Stimulated activated CD8-positive, alpha-beta memory T cell treated with anti-CD3 and anti-CD28 coated beads, Interleukin-7, amount 100 ng/mL, for 1 hour (primary cell): ENCODE measurements around the gene DNAJC6.

Experiments used
- DNase-seq, 2 donors: peaks; one replicate each; pipeline ENCODE4 v3.0.0-alpha.2; 2020; ENCODE audit warnings: low read depth in 2 of 2

Gene DNAJC6

GRCh38 chr1:65292861-65293593 lies 16.3 kb upstream of the DNAJC6 start:
- no peak for DNase-seq

DNA sequence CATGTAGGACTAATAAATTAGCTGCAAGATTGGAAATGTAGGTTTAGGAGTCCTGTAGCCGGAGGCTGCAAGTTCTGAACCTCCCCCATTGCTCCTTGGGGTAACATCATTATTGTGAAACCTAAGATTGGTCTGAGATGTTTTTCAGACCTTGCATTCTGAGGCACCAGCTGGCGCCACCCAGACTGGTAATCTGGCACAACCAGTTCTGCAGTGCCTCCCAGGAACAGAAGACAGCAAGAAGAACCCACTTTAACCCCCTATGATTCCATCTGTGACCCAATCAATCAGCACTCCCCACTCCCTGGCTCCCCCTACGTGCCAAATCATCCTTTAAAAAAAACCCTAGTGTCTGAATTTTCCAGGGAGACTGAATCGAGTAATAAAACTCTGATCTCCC lies 11.6 kb upstream of the DNAJC6 start:
- no peak for DNase-seq

GRCh38 chr1:65299328-65299727 lies 10.0 kb upstream of the DNAJC6 start:
- DNase-seq, result no peak

GRCh38 chr1:65308781-65309303 lies 501 bp upstream of the DNAJC6 start:
- DNase-seq, result no peak

- no peak for DNase-seq
Observed at GRCh38 chr1:65310078-65310587, 790 bp downstream of the DNAJC6 start.

DNA sequence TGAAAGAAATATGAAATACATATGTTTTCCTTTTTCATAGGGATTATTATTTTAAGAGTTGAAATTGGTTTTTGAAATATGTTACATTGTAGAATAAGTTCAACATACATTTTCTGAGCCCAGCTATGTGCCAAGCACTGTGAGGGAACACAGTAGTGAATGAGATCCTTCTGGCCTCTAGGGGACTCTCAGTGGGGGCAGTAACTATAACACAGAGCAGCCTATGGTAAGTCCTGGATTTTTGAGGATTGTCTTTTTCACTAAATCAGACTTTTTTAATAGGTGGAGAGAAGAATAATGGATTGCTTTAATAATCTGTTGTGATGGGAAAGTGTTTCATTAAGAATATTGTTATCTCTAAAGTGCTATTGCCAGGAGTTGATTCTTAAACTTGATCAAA lies 2.4 kb downstream of the DNAJC6 start:
- DNase-seq, result no peak

GRCh38 chr1:65316233-65316632 lies 6.9 kb downstream of the DNAJC6 start:
- no peak for DNase-seq

GRCh38 chr1:65317866-65318653 lies 8.7 kb downstream of the DNAJC6 start:
- no peak for DNase-seq

DNA sequence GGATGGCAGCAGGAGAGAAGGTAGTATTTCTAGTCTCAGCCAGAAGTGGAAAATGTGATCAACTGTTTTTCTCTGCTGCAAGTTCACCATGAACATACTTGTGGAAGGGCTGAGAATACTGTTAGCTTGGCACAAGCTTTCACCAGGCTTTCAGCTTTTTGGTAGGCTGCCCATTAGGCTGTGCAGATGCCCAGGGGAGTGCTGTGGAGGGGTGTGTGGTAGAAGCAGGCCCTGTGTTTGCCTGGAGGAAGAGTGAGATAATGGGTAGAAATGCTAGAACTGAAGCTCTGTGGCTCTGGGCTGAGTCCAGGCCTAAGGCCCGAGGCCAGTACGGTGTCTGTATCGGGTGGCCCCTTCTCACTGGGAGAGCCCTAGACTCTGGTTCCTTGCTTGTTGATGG lies 9.8 kb downstream of the DNAJC6 start:
- no peak for DNase-seq

DNA sequence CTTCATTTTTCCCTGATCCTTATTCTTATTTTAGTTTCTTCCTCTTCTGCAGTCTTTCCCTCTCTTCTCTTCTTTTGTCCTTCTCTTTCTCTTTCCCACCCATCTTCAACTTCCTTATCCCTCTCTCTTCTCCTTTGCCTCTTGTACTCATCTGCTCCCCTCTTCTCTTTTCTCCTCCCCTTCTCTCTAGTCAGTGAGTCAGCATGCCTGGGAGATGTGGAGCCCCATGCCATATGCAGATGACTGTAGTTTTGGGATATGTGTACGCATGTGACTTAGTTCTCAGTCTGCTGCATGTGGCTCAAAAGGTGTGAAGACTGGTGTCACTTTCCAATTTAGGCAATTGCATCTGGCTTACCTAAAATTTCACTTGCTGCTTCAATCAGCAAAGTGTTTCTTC lies 10.4 kb downstream of the DNAJC6 start:
- no peak for DNase-seq

GRCh38 chr1:65321879-65322278 lies 12.5 kb downstream of the DNAJC6 start:
- DNase-seq, result no peak

DNA sequence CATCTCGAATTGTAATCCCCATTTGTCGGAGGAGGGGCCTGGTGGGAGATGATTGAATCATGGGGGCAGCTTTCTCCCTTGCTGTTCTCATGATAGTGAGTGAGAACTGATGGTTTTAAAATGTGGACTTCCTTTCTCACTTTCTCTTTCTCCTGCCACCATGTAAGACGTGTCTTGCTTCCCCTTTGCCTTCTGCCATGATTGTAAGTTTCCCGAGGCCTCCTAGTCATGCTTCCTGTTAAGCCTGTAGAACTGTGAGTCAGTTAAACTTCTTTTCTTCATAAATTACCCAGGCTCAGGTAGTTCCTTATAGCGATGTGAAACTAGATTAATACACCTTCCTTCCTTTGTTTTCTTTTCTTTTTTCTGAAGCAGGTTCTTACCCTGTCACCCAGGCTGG lies 13.9 kb downstream of the DNAJC6 start:
- DNase-seq, result no peak

DNA sequence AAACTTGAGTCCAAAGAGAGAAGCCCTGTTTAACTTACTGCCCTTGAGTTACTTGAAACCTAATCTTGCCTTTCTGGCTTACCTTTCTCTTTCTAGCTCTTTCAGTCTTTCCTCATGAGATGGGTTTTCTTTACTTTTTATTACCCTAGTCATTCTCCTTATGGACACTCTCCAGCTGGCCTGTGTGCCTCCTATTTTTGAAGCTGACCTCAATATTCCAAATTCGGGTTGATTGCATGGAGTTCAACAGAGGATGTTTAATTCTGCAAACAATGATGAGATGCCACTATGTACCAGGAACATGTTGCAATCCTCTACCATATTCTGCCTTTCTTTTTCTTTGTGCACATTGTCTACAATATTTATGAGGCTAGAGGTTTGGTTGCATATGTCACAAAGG lies 20.7 kb downstream of the DNAJC6 start:
- DNase-seq, result no peak

DNA sequence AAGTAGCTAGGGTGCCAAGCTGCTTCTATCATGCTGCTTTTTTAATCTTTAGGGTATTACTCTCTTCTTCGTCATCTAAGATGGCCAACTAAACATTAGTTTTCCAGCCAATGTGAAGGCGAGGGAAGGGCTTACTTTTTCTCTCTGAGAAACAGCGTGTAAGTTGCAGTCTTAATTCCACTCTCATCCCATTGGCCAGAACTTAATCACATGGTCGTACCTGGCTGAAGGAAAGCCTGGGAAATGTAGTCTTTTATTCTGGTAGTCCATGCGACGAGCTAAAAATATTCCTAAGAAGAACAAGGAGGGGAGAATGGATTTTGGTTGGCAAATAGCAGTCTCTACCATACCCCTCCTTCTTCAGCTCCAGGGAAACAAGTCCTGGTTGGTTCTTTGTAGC lies 21.5 kb downstream of the DNAJC6 start:
- DNase-seq, result no peak

DNA sequence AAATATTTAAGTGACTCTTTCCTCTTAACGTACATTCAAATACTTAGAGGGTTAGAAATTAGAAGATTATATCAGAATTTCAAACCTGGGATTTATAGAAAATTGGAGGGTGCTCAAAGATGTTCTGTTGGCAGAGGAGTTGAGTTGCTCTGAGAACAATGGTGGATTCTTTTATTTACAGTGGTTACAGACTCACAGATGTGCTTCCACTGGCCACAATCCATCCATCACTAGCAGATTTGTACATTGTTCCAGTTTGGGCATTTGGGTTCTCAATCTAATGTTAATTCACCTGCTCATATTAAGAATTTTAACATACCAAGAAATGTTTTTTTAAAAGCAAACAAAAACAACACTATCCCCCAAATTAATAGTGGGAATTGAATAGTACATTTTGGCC lies 23.5 kb downstream of the DNAJC6 start:
- no peak for DNase-seq

DNA sequence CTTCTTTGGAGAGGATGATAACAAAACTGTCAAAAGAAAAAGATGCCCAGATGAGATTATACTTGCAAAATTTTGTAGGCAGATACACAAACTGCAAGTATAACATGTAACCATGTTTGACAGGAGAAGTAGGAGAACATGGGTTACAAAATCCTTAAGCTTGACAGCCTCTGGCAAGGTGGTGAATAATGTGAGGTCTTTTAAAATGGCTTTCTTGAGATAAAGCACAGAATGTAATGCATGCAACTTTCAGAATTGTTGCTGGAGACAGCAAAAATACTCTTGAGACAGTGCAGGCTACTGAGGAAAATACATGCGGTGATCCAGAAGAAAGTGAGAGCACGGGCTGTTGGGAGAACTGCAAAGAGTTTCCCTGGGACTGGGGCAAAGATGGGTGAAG lies 24.7 kb downstream of the DNAJC6 start:
- no peak for DNase-seq

DNA sequence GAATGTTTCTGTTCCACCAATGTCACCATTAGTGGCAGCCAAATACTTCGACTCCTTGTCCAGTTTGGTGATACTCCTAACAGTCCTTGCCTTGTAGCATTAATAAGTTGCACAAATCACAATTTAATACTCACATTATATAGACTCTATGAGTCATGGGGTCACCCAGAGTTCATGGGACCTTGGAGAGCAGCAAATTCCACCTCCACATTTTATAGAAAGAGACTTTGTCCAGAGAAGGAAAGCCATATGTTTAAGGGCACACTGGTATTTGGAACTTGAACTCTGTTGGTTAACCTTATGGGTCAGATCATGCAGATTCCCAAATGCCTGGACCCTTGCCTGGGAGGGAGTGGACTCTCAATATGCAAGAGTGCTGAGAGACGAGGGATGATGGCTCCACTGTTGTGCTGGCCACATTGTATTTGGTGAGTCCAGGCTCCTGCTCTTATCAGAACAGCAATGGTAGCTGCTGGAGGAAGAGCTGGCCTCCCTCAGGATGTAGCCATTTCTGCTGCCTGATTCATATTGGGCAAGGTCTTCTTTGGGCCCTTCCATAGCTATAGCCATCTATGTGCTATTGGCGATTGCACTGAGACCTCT lies 30.6 kb downstream of the DNAJC6 start:
- DNase-seq, result no peak

DNA sequence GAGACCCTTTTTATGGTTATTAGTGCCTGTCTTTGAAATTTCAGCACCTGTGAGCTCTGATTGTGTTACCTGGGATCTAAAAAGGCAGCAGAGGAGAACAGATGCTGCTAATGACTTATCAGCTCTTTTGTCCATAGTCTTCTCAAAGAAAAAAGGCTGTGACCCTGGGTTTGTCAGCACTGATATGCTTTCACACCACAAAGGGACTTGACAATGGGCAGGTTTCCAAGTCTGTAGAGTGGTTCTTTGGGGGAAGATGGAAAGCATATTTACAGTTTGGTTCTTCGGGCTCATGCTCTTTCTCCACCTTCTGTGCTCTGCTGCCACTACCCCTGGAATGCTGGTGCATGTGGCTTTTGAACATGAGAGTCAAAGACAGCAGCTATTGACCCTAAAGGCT lies 32.0 kb downstream of the DNAJC6 start:
- DNase-seq, result no peak

- DNase-seq, result no peak
Observed at GRCh38 chr1:65343286-65343685, 33.9 kb downstream of the DNAJC6 start.

- DNase-seq, result no peak
Observed at GRCh38 chr1:65344171-65344814, 35.0 kb downstream of the DNAJC6 start.

DNA sequence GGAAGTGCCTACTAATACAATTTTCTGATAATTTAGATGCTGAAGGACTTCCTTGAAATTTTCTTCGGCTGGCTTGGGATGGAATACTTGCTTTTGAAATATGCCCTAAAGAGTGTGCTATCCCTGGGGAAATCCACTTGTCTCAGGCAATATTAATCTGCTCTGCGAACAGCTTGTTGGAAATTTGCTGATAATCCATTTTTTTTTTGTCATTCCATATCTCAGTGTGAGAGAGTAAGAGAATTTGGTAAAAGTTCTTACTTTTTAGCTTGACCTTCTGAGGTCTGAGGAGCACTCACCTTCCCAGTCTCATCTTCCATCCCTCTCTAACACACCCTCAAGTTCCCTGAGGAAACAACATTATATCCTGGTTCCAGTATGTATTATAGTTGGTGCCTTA lies 36.8 kb downstream of the DNAJC6 start:
- DNase-seq, result no peak
